ENCODE results near the gene CCNF. TPM values are rescaled to one million over a fixed set of nuclear protein-coding genes. Genes with fewer than 3 reads are reported as not detected.

Gene CCNF, protein sequence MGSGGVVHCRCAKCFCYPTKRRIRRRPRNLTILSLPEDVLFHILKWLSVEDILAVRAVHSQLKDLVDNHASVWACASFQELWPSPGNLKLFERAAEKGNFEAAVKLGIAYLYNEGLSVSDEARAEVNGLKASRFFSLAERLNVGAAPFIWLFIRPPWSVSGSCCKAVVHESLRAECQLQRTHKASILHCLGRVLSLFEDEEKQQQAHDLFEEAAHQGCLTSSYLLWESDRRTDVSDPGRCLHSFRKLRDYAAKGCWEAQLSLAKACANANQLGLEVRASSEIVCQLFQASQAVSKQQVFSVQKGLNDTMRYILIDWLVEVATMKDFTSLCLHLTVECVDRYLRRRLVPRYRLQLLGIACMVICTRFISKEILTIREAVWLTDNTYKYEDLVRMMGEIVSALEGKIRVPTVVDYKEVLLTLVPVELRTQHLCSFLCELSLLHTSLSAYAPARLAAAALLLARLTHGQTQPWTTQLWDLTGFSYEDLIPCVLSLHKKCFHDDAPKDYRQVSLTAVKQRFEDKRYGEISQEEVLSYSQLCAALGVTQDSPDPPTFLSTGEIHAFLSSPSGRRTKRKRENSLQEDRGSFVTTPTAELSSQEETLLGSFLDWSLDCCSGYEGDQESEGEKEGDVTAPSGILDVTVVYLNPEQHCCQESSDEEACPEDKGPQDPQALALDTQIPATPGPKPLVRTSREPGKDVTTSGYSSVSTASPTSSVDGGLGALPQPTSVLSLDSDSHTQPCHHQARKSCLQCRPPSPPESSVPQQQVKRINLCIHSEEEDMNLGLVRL
- 5.1 and 24.0 TPM in 2 replicates for total RNA-seq

GRCh38 chr16:2429034-2429770 is at the start of gene CCNF:
Gene CCNF (plus strand): TSS chr16:2429447. CDS start chr16:2429482, 35 bp downstream.

GRCh38 chr16:2459647-2460390 is 30.6 kb downstream of the CCNF start, which contains the start of gene TEDC2:
Gene TEDC2 (plus strand): TSS chr16:2460109. CDS start chr16:2460145, 36 bp downstream.

DNA sequence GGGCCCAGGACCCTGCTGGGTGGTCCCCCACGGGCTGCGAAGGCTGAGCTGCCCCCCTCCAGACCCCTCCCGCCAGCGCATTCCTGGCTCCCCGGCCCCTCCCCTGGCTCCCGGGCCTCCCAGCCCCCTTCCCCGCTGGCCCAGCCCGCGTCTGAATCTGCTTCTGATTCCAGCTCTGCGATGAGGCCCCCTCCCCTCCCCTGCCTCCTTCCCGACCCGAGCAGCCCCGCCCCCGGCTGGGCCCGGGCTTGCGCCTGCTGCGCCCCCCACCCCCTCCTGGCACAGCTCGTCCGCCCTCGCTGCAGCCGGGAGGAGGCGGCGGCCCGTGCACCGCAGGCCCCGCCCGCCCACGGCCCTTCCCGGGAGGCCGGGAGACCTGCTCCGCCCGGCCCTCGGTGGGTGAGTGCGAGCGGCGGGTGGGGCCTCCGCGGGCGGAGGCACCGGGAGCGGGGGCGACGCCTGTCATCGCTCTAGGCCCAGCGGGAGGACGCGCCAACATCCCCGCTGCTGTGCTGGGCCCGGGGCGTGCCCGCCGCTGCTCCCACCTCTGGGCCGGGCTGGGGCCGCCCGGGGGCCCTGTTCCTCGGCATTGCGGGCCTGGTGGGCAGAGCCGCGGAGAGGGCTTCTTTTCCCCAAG is 41.9 kb downstream of the CCNF start, which contains the start of gene NTN3:
Gene NTN3 (plus strand): TSS at position 282 of the 637 bp plus-strand sequence. CDS start 405 bp downstream, outside the sequence.

GRCh38 chr16:2474877-2475412 is 45.7 kb downstream of the CCNF start, which contains the start of gene TBC1D24:
Gene TBC1D24 (plus strand): TSS chr16:2475127. CDS start chr16:2496149, 21,022 bp downstream.

Other genes with a start within 250 kb of the CCNF start
- under 0.01 and 2.0 TPM in 2 replicates for gene CASKIN1, start 232.8 kb upstream of the CCNF start, total RNA-seq
- gene MLST8, start 224.0 kb upstream of the CCNF start, total RNA-seq: 30.8 and 33.6 TPM in 2 replicates
- gene BRICD5, start 218.6 kb upstream of the CCNF start, total RNA-seq: 0.58 and 0.99 TPM in 2 replicates
- gene PGP, start 214.6 kb upstream of the CCNF start, total RNA-seq: 7.4 and 10.6 TPM in 2 replicates
- 24.4 and 39.2 TPM in 2 replicates for gene E4F1, start 205.9 kb upstream of the CCNF start, total RNA-seq
- 0.15 and 1.5 TPM in 2 replicates for gene DNASE1L2, start 193.0 kb upstream of the CCNF start, total RNA-seq
- gene ECI1, start 177.9 kb upstream of the CCNF start, total RNA-seq: 34.6 and 42.0 TPM in 2 replicates
- 69.3 and 82.5 TPM in 2 replicates for gene RNPS1, start 161.3 kb upstream of the CCNF start, total RNA-seq
- gene ABCA3, start 88.7 kb upstream of the CCNF start, total RNA-seq: 1.2 and 2.3 TPM in 2 replicates
- gene TEDC2, start 30.7 kb downstream of the CCNF start, total RNA-seq: 1.5 and 6.3 TPM in 2 replicates
- 1.5 and 5.3 TPM in 2 replicates for gene NTN3, start 41.9 kb downstream of the CCNF start, total RNA-seq
- 16.9 and 23.3 TPM in 2 replicates for gene TBC1D24, start 45.7 kb downstream of the CCNF start, total RNA-seq
- gene ATP6V0C, start 84.5 kb downstream of the CCNF start, total RNA-seq: 14.1 TPM in 2 replicates
- 75.0 and 116 TPM in 2 replicates for gene AMDHD2, start 90.9 kb downstream of the CCNF start, total RNA-seq
- gene CEMP1, start 102.0 kb downstream of the CCNF start, total RNA-seq: 0.66 TPM in 1 of 2 replicates, not detected in the other
- 19.9 and 28.1 TPM in 2 replicates for gene PDPK1, start 108.6 kb downstream of the CCNF start, total RNA-seq